ENCODE results near the gene KCNQ2.

Gene KCNQ2

GRCh38 chr20:63417097-63417737 is 55.2 kb downstream of the KCNQ2 start:
- DNase-seq (ENCODE audit: low read depth in 3 of 3) = no peak

DNA sequence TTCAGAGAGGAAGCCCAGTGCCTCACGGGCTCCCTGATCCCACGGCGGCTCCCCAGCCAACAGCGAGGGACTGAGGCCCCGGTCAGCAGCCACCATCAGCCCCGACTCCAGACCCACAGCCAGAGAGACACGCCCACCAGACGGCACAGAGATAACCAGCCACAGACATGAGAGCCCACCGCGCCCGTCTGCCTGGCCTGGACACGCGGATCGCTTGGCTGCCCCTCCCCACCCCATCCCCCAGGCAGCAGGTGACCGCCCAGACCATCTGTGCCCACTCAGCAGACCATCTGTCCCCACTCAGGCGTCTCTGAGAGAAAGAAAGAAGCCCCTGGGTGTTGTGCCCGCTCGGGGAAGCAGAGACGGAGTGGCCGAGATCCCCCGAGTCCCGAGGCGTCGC is 55.8 kb downstream of the KCNQ2 start:
- no peak for DNase-seq (ENCODE audit: low read depth in 3 of 3)

GRCh38 chr20:63415647-63416391 is 56.6 kb downstream of the KCNQ2 start:
- DNase-seq (ENCODE audit: low read depth in 3 of 3) = no peak

DNA sequence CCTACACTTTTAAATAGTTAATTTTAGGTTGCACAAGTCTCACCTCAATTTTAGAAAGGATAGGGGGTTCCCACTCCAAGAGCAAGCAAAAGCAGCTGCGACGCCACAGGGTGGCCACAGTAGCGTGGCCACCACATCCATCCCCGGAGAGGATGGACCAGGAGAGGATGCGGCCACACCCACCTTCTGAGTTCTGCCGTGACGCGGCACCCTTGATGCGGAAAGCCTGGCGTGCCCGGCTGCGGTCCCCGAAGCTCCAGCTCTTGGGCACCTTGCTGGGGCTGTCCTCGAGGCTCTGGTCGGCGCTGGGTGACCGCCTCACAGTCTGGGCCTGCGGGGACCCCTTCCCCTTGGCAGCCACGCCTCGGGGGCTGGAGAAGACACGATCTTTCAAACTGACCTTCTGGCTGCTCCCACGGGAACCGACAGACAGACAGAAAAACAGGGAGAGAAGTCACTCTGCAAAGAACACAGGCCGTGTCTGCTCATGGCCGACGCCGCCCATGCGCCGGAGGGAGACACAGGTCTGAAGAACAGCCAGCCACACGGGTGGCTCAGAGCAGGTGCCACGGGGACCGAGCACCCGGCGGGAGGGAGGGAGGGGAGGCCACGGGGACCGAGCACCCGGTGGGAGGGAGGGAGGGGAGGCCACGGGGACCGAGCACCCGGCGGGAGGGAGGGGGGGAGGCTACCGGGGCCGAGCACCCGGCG is 57.6 kb downstream of the KCNQ2 start:
- no peak for DNase-seq (ENCODE audit: low read depth in 3 of 3)

DNA sequence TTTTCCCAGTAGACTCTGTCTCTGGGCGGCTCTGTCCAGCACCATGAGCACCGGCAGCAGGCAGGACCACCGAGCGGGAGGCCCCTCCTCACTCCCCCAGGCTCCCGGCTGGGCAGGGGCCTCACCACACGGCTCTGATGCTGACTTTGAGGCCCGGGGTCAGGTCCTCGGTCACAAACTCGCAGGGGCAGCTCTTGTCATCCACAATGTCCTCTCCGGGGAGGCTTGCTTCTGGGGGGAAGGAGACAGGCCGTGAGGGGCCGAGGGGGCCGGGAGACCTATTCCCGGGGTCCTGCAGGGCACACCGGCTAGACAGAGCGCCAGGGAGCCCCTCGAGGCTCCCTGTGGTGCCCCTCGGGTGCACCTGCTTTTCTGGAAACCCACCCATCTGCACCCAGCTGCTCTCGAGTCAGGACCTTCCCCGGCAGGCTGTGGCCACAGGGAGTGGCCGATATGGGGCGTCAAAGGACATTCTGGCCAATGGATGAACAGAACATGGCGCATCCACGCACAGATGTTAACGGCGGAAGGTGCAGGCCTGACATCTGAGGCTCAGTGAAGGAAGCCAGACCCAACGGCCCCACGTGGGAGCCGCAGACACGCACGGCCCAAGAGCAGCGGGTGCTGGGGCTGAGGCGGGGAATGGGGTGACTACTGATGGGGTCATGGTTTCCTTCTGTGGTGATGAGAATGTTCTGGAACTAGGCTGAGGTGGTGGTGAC is 58.3 kb downstream of the KCNQ2 start:
- no peak for DNase-seq (ENCODE audit: low read depth in 3 of 3)

DNA sequence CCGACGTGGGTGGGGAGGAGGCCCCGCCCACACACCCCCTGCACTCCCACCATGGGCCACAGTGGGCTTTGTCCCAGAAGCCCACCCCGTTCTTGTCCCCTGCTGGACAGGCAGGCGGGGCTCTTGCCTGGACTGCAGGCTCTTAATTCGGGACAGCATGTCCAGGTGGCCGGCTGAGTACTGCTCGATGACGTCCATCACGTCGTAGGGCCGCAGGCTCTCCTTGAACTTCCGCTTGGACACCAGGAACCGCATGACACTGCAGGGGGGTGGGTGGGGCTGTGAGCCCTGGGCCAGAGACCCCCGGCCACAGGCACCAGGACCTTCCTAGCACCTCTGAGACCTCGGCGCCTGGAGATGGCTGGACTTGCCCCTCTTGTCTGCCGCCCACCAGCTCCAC is 59.1 kb downstream of the KCNQ2 start:
- DNase-seq (ENCODE audit: low read depth in 3 of 3) = no peak

GRCh38 chr20:63412889-63413288 is 59.6 kb downstream of the KCNQ2 start:
- DNase-seq (ENCODE audit: low read depth in 3 of 3) = no peak

DNA sequence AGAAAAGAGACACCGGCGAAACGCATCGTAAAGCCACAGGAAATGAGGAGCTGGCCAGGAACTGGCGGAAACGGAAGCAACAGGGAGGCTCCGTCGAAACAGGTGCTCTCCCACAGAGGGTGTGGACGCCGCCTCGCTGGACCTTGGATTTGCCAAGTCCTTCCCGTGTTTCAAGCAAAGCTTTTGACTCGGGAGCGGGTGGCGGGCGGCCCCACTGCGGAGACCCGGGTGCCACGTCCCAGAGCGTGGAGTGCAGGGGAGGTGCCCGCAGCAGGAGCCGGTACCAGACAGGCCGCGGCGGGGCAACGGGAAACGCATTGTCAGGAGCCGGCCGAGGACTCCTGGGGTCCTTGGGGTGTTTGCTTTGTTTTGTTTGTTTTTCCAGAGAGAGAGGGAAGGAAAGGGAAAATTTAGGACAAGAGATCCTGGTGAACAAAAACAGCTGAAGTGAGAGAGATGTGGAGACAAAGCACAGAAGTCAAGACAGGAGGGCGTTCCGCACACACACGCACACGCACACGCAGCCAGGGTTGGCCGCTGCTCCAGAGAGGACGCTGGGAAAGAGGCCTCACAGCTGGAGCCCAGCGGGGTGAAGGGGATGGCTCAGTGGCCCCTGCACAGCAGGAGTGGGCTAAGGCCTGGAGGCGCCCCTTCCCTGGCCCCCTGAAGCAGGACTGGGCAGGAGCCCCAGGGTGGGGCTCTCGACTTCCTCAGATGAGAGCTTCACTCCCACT is 60.4 kb downstream of the KCNQ2 start:
- no peak for DNase-seq (ENCODE audit: low read depth in 3 of 3)

GRCh38 chr20:63411151-63411897 is 61.1 kb downstream of the KCNQ2 start:
- DNase-seq (ENCODE audit: low read depth in 3 of 3) = no peak

DNA sequence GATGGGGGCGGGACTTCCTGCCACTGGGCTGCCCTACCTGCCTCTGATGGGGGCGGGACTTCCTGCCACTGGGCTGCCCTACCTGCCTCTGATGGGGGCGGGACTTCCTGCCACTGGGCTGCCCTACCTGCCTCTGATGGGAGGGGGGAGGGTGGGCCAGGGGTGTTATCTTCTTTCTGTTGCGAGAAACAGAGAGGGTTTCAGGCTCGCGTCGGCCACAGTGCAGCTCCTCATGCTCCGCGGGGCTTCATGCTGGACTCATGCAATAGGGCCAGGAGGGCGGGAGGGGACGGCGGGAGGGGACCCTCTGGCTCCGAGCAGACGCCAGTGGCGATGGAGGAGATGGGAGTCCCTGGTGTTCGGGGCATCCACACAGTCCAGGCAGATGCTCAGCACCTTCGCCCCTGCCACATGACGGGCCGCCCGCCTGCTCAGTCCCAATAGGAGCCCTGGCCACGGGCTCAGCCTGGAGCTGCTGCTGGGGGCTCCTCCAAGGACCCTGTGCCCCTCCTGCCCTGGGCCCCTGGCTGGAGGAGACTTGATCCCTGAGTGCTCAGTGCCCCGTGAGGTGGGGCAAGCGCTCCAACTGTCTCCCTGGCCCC is 62.5 kb downstream of the KCNQ2 start:
- no peak for DNase-seq (ENCODE audit: low read depth in 3 of 3)

- no peak for DNase-seq (ENCODE audit: low read depth in 3 of 3)
Observed at GRCh38 chr20:63409066-63409833, 63.2 kb downstream of the KCNQ2 start.

GRCh38 chr20:63408684-63409046 is 63.8 kb downstream of the KCNQ2 start:
- no peak for DNase-seq (ENCODE audit: low read depth in 3 of 3)

DNA sequence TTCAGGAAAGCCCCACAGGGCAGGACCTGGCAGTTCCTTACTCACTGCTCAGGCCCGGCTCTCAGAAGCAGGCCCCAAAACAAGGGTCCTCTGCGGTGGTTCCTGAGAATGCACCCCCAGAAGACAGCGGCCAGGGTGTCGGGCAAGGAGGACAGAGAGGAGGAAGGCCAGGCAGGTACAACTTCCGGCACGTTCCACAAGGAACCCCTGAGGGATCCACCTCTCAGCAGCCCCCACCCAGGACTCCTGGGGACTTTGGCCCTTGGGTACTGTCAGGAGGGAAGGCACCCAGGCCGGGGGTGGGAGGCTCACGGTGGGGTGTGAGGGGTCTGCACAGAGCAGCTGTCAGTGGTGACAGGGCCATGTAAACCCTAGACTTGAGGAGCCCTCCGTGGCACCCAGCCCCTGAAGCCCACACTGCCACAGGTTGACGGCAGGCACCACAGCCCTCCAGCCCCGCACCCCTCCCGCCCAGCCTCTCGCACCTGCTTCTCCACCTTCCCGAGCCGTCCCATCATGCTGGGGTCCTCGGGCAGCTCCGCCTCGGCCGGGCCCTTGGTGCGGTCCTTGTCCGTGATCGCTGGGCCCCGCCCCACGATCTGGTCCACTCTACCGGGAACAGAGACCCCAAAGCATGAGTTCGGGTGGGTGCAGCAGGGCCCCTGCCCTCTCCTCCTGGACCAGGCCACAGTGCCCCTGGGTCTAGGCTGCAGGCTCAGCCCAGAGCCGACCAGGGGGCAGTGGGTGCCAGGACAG is 64.3 kb downstream of the KCNQ2 start:
- no peak for DNase-seq (ENCODE audit: low read depth in 3 of 3)

- no peak for DNase-seq (ENCODE audit: low read depth in 3 of 3)
Observed at GRCh38 chr20:63406617-63407245, 65.7 kb downstream of the KCNQ2 start.

- DNase-seq (ENCODE audit: low read depth in 3 of 3) = no peak
Observed at GRCh38 chr20:63406011-63406410, 66.4 kb downstream of the KCNQ2 start.

- DNase-seq (ENCODE audit: low read depth in 3 of 3) = no peak
Observed at GRCh38 chr20:63405102-63405730, 67.2 kb downstream of the KCNQ2 start.

- no peak for DNase-seq (ENCODE audit: low read depth in 3 of 3)
Observed at GRCh38 chr20:63404129-63405085, 68.0 kb downstream of the KCNQ2 start.
